HUDEP-2 (cell line): ENCODE measurements around the gene RNU5D-1.

ENCODE experiments used
- DNase-seq, 76 experiments: peaks; one replicate each; lab custom pipeline; 2025; ENCODE audit not compliant: unreplicated experiment in 76 of 76; lab: John Stamatoyannopoulos, UW

RNU5D-1 gene

DNA sequence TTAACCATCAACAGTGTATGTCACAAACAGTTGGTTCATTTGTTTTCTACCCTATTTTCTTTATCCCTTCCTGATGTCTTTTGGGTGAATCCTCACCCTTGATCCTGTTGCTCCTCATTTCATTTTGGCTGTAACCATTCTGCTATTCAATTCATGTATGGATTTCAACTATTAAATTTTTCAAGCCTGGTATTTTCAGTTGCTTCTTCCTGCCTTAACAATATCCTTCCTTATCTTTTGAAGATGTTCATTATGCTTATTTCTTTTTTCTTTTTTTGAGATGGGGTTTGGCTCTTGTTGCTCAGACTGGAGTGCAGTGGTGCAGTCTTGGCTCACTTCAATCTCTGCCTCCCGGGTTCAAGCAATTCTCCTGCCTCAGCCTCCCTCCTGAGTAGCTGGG, 2.8 kb upstream of the RNU5D-1 start:
- DNase-seq, result no peak

GRCh38 chr1:44733365-44733764, 2.4 kb upstream of the RNU5D-1 start:
- DNase-seq, result no peak

DNA sequence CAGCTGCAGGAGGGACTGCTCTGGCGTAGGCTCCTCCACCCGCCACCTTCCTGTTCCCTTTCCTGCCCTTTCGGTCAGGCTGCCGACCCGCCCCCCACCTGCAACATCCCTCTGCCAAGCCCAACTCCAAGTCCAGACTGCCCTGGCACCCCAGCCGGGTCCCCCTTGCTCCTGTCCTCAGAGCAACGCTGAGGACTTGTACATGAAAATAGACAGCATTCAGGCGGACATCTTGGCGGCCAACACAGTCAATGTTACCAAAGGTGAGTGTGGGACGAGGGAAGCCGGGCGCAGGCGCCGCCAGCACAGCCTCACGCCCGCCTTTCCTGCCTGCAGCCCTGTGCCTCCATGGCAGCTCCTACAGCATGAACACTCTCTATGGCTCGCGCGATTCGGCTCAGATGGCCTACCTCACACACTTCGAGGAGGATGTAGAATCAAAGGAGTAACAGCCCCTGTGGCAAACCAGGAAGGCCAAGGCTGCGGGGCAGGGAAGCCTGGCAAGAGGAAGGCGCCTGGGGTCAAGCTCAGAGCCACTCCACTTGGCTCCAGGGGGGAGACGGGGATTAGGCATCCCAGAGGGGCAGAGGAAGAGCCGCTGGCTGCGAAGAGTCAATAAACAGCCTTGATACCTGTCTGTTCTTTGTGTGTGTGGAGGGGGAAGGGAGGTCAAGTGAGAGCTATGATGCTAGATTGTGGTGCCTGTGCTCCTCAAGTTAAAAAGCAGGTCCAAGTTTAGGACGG, 5.8 kb downstream of the RNU5D-1 start:
- no peak for DNase-seq

GRCh38 chr1:44724296-44724954, 6.5 kb downstream of the RNU5D-1 start:
- DNase-seq, result no peak

- DNase-seq, result peak in 17 of 76 experiments; percentile 6 to 45 (median 25)
Observed at GRCh38 chr1:44723496-44724295, 7.3 kb downstream of the RNU5D-1 start.

- no peak for DNase-seq
Observed at GRCh38 chr1:44723064-44723463, 7.9 kb downstream of the RNU5D-1 start.

- DNase-seq, result peak in 74 of 76 experiments; percentile 24 to 96 (median 84)
Observed at GRCh38 chr1:44721485-44722361, 9.2 kb downstream of the RNU5D-1 start.

- no peak for DNase-seq
Observed at GRCh38 chr1:44720281-44720680, 10.7 kb downstream of the RNU5D-1 start.

DNA sequence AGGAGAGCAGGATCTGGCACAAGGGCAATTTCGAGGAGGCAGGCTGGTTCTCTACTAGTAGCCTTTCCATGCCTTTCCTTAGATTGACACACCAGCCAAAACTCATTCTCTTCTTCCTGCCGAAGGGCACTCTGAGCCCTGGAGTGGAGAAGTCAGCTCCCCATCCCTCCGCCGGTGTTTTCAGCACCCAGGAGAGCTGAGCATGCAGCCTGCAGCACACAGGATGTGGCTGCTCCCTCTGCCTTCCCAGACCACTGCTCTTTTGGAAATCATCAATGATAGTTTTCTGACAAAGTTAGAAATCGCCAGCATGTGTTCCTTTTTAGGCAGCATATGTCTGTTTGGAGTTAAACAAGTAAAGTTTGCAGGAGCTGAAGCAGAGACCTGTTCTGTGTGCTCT, 11.7 kb downstream of the RNU5D-1 start:
- no peak for DNase-seq

DNA sequence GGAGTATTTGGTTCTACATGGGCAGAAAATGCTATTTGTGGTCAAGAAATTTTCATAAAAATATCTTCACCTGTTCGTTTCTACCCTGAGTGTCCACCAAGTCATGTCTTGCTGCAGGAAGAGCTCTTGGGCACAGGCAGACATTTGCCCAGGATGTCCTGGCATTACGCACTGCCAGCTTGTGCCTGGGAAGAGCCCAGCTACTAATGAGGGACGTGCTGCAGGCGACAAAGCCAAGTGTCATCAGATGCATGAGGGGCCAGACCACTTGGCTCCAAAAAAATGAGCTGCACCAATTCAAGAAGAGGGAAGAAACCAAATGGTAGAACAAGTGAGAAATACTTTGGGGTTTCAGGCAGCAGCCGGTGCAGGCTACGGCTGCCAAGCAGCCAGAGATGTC, 12.9 kb downstream of the RNU5D-1 start:
- DNase-seq, result no peak

DNA sequence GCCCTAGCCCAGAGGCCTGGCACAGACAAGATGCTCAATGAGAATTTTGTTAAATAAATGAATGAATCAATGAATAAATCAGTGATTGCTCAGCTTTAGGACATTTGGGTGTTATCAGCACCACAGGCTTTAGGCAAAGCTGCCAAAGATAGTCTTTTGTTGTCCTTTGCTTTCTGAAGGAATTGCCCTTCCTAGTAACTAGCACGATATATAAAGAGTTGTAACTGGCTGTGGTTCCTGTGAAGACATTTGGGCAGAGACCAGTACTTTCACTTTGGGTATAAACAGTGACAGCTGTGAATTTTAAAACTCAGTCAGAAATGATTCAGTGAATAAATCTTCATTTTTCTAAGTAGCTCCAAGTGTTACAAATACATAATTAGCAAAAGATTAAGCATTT, 13.3 kb downstream of the RNU5D-1 start:
- no peak for DNase-seq

DNA sequence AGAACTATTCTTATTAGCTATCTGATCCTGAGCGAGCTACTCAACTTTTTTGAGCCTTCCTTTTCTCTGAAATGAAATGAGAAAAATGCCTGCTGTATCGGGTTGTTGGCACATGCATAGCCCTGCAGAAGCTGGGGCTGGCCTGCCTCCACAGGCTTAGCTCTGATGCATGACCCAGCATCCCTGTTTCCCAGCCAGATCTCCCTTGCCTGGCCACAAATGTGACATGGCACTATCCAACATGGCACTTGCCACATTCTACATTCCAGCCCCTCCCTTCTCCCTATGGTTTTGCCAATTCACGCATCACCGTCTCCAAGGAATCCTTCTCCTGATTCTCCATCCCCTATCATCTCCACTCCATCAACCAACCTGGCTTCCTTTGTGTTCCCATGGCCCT, 13.8 kb downstream of the RNU5D-1 start:
- no peak for DNase-seq

- DNase-seq, result peak in 59 of 76 experiments; percentile 6 to 77 (median 41)
Observed at GRCh38 chr1:44714944-44715571, 15.9 kb downstream of the RNU5D-1 start.

GRCh38 chr1:44714532-44714931, 16.4 kb downstream of the RNU5D-1 start:
- DNase-seq, result no peak

DNA sequence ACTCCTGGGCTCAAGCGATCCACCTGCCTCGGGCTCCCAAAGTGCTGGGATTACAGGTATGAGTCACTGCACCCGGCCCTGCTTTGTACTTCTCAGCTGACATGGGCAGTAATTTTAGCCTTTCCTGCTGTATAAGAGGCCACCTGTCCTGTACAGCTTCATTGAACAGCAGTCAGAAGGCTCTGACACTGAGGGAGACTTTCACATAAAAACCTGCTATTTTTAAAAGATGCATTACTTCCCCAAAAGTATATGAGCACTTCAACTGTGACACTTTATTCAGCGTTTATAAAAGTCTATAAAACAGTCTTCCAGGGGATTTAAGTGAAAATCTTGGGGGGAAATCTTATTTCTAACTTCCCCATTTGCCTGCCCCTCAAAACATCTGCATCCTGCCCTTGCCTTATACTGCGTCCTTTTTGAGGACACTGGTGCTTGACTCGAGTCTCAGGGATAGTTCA, 17.6 kb downstream of the RNU5D-1 start:
- no peak for DNase-seq

DNA sequence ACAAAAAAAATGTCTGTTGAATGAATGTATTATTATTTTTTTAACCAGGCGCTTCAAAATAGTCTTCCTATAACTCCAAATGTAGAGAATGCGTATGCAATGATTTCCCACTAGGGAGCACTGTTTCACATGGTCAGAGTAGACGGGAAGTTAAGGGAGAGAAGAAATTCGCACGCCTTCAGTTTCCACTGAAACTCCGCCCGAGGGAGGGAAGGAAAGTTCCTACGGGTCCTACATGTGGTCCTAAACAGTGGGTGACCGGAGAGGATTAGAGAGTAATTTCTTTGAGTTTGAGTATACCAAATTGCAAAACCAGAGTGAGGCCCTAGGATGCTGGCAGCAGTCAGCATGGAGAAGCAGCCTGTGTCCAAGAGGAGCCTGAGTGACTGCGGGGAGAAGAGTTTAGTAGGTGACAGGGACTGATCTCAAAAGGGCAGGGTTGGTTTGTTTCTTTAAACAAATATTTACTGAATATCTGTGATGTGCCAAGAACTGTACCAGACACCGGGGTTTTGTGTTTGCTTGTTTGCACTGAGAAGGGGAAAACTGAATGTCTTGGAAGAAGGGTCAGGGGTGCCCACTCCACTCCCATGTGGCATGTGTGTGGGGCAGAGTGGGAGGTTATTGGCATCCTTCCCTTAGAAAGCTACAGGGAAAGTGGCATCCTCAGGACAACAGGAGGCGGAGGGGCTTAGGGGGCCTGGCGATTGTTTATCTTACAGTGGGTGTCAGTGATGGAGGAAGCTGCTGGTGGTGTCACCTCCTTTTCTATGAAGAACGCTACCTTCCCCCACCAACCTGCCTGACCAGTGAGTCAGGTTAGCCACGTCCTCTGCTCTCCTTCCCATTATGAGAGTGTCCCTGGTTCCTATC, 22.8 kb downstream of the RNU5D-1 start:
- DNase-seq, result peak in 25 of 76 experiments; percentile 4 to 61 (median 23)

GRCh38 chr1:44707112-44707881, 23.7 kb downstream of the RNU5D-1 start:
- no peak for DNase-seq

DNA sequence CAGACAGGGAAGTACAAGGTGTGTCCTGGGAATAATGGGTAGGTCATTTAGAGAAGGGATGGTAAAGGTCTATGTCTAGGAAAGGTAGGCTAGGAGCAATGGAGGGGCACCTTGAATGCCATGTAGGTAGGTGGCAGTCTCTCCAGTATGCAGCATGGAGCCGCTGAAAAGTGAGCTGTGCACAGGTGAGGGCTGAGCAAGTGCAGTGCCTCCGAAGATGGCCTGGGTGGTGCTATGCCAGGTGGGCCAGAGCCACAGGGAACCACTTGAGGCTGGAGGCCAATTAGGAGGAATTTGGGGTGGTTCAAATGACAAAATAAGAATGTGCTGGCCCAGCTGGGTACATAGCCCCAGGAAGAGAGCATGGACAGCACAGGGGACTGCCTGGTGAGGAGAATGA, 25.0 kb downstream of the RNU5D-1 start:
- no peak for DNase-seq
